PC-3 (cell line): ENCODE data around the gene ARL11. TPM values are rescaled to one million over a fixed set of nuclear protein-coding genes. Genes with fewer than 3 reads are reported as not detected.

Experiments
- ATAC-seq: fragments of 200-7000 bp; cut with Tn5 transposase; 2 replicates; pipeline ENCODE4 v1.9.1; 2020; ENCODE audit warnings: mild to moderate bottlenecking, moderate library complexity
- BruUV-seq: library from RNA; stranded (reverse); fragments of 400-500 nt; replicated peaks from 2 replicates; lab custom pipeline; 2021; lab: Mats Ljungman, UMichigan
- CTCF ChIA-PET: fragments of 300-600 bp; sonication (Branson Sonifier 250); formaldehyde crosslinking; loops from one replicate; lab custom pipeline; 2022; ENCODE audit warnings: antibody characterized with exemption; lab: Charles Lee
- POLR2A ChIA-PET: fragments of 300-600 bp; sonication (Branson Sonifier 250); formaldehyde crosslinking; loops from one replicate; lab custom pipeline; 2022; ENCODE audit warnings: antibody characterized with exemption; ENCODE audit not compliant: unreplicated experiment; lab: Charles Lee
- DNase-seq: peaks from one replicate; pipeline ENCODE4 v3.0.0-alpha.2; 2015
- H2AFZ ChIP-seq: fragments of 300-600 bp; sonication (generic); 2 replicates; pipeline ENCODE4 v1.6.0; 2016; ENCODE audit warnings: antibody characterized with exemption, low read length
- H3F3A ChIP-seq: fragments of 300-600 bp; sonication (generic); one replicate; pipeline ENCODE4 v1.6.0; 2017; ENCODE audit warnings: antibody characterized with exemption, low read length, control low read depth, mild to moderate bottlenecking; ENCODE audit not compliant: unreplicated experiment
- H3K27ac ChIP-seq: fragments of 300-600 bp; sonication (generic); 2 replicates; pipeline ENCODE4 v1.5.1; 2016; ENCODE audit warnings: mild to moderate bottlenecking, low read length
- H3K27me3 ChIP-seq: fragments of 300-600 bp; sonication (generic); 2 replicates; pipeline ENCODE4 v1.6.1; 2016; ENCODE audit warnings: low read length, mixed read lengths
- H3K36me3 ChIP-seq: fragments of 300-600 bp; sonication (generic); 2 replicates; pipeline ENCODE4 v1.6.1; 2016; ENCODE audit warnings: low read depth, mixed run types, low read length, mixed read lengths
- H3K4me1 ChIP-seq: fragments of 300-600 bp; sonication (generic); 2 replicates; pipeline ENCODE4 v1.5.1; 2016; ENCODE audit warnings: low read length; ENCODE audit not compliant: insufficient read depth
- H3K4me2 ChIP-seq: fragments of 300-600 bp; sonication (generic); 2 replicates; pipeline ENCODE4 v1.6.0; 2016; ENCODE audit warnings: low read length
- H3K4me3 ChIP-seq: fragments of 300-600 bp; sonication (generic); 2 replicates; pipeline ENCODE4 v1.5.1; 2016; ENCODE audit warnings: mild to moderate bottlenecking, low read length, mixed read lengths
- H3K79me2 ChIP-seq: fragments of 300-600 bp; sonication (generic); 2 replicates; pipeline ENCODE4 v1.6.1; 2017; ENCODE audit warnings: low read length, mixed read lengths
- H3K9ac ChIP-seq: fragments of 300-600 bp; sonication (generic); 2 replicates; pipeline ENCODE4 v1.6.0; 2016; ENCODE audit warnings: mild to moderate bottlenecking, low read length
- H3K9me2 ChIP-seq: fragments of 300-600 bp; sonication (generic); replicated peaks from 2 replicates; pipeline ENCODE4 v1.6.1; 2016; ENCODE audit warnings: mixed run types, low read length, mixed read lengths
- H3K9me3 ChIP-seq: fragments of 300-600 bp; sonication (generic); 2 replicates; pipeline ENCODE4 v1.6.1; 2016; ENCODE audit warnings: low read length, mixed read lengths
- H4K20me1 ChIP-seq: fragments of 300-600 bp; sonication (generic); 2 replicates; pipeline ENCODE4 v1.6.1; 2016; ENCODE audit warnings: low read length, mixed read lengths
- EZH2 ChIP-seq: fragments of 300-600 bp; sonication (generic); IDR thresholded peaks from one replicate; pipeline ENCODE4 v1.6.1; 2017; ENCODE audit warnings: antibody characterized with exemption, mild to moderate bottlenecking, low read length; ENCODE audit not compliant: unreplicated experiment
- EZH2phosphoT487 ChIP-seq: fragments of 300-600 bp; sonication (generic); IDR thresholded peaks from 2 replicates; pipeline ENCODE4 v1.6.1; 2018; ENCODE audit warnings: mild to moderate bottlenecking, antibody characterized with exemption, low read length, borderline replicate concordance
- intact Hi-C: fragments of 100-400 bp; cut with micrococcal nuclease; formaldehyde crosslinking; loops from 2 replicates; pipeline ENCODE4 v1.9.0; 2023
- total RNA-seq: library from RNA; depleted of rRNA; stranded (reverse); fragments of >200 nt; gene quantifications from 2 replicates; pipeline ENCODE4 v1.2.3, GENCODE V29; 2014
- TF ChIP-seq, protein P1 (sequence below): fragments of 300-600 bp; sonication (generic); conservative IDR thresholded peaks from 2 replicates; pipeline ENCODE4 v1.5.1; 2017; ENCODE audit warnings: antibody characterized with exemption, low read depth, mild to moderate bottlenecking, low read length

The ARL11 gene
- total RNA-seq, 1 experiment from 2014 or later: not detected

- DNase-seq (no peak), ATAC-seq (no peak)
- peaks cover 23% of the 10 kb centered on the region for H3K4me1 ChIP-seq
- no peaks in the 10 kb centered on the region for H3K9me2 ChIP-seq
- ChIA-PET POLR2A (no interaction called here), CTCF (no interaction called here)
- H3K79me2 ChIP-seq: no peaks in the 10 kb centered on the region
- no peaks in the 10 kb centered on the region for H3F3A ChIP-seq
- intact Hi-C loops: loop anchor here (5.0 to 10.0 kb wide), 2 partner anchors 281 to 1259 kb away; partner anchors contain the start of gene SPRYD7
- H3K9ac ChIP-seq: no peak overlapping the region
- no peaks in the 10 kb centered on the region for H3K36me3 ChIP-seq
- no TSS peak for BruUV-seq
- H4K20me1 ChIP-seq: no peaks in the 10 kb centered on the region
- no peak overlapping the region for H3K4me2 ChIP-seq
- no peaks in the 10 kb centered on the region for H3K9me3 ChIP-seq
- no peaks in the 10 kb centered on the region for H3K27me3 ChIP-seq
- no peak overlapping the region for H2AFZ ChIP-seq
- no peak overlapping the region for H3K27ac ChIP-seq
- H3K4me3 ChIP-seq: no peak overlapping the region
- no peak for TF ChIP-seq EZH2
- no peak for TF ChIP-seq EZH2phosphoT487
- TF ChIP-seq, protein P1, sequence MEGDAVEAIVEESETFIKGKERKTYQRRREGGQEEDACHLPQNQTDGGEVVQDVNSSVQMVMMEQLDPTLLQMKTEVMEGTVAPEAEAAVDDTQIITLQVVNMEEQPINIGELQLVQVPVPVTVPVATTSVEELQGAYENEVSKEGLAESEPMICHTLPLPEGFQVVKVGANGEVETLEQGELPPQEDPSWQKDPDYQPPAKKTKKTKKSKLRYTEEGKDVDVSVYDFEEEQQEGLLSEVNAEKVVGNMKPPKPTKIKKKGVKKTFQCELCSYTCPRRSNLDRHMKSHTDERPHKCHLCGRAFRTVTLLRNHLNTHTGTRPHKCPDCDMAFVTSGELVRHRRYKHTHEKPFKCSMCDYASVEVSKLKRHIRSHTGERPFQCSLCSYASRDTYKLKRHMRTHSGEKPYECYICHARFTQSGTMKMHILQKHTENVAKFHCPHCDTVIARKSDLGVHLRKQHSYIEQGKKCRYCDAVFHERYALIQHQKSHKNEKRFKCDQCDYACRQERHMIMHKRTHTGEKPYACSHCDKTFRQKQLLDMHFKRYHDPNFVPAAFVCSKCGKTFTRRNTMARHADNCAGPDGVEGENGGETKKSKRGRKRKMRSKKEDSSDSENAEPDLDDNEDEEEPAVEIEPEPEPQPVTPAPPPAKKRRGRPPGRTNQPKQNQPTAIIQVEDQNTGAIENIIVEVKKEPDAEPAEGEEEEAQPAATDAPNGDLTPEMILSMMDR: no peak
Measured at GRCh38 chr13:49653478-49653877, 25.2 kb downstream of the ARL11 start.

- H4K20me1 ChIP-seq: no peaks in the 10 kb centered on the region
- H3K36me3 ChIP-seq: no peaks in the 10 kb centered on the region
- ChIA-PET POLR2A (no interaction called here), CTCF (no interaction called here)
- ATAC-seq: no peak
- H3F3A ChIP-seq: no peaks in the 10 kb centered on the region
- TF ChIP-seq EZH2phosphoT487 (no peak), EZH2 (no peak)
- TF ChIP-seq, protein P1: no peak
- no peak overlapping the region for H3K9ac ChIP-seq
- H3K27ac ChIP-seq: no peak overlapping the region
- no peak overlapping the region for H3K4me2 ChIP-seq
- no peak for DNase-seq
- H3K4me3 ChIP-seq: no peak overlapping the region
- no peak overlapping the region for H2AFZ ChIP-seq
- H3K9me2 ChIP-seq: no peaks in the 10 kb centered on the region
- H3K9me3 ChIP-seq: no peaks in the 10 kb centered on the region
- H3K27me3 ChIP-seq: no peaks in the 10 kb centered on the region
- intact Hi-C loops: loop anchor here (5.0 to 10.0 kb wide), 2 partner anchors 281 to 1258 kb away; partner anchors contain the start of gene SPRYD7
- no TSS peak for BruUV-seq
- peaks cover 18% of the 10 kb centered on the region for H3K4me1 ChIP-seq
- H3K79me2 ChIP-seq: no peaks in the 10 kb centered on the region
Measured at GRCh38 chr13:49654011-49654410, 25.7 kb downstream of the ARL11 start.

DNA sequence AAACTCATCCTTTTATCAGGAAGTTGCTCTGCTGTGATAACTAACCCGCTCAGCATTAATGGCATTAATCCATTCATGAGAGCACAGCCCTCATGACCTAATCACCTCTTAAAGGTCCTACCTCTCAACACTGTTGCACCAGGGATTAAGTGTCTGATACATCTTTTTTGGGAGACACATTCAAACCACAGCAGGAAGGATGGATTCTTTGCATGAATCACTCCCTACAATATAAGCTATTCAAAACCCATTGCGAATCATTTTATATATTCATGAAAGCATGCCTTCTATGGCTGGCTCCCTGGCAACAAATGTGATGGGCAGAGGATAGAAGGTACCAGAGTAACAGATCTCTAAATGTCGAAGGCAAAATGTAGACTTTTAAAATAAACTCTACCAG lies 27.6 kb downstream of the ARL11 start:
- CTCF ChIA-PET: no interaction called here
- H3K27me3 ChIP-seq: no peaks in the 10 kb centered on the region
- no peak overlapping the region for H3K27ac ChIP-seq
- H3K4me3 ChIP-seq: no peak overlapping the region
- no peaks in the 10 kb centered on the region for H4K20me1 ChIP-seq
- H2AFZ ChIP-seq: no peak overlapping the region
- DNase-seq (peak; percentile 12), ATAC-seq (peak; percentile 59)
- TF ChIP-seq EZH2: no peak
- no peak for TF ChIP-seq EZH2phosphoT487
- TF ChIP-seq, protein P1: no peak
- H3K36me3 ChIP-seq: no peaks in the 10 kb centered on the region
- H3K9me3 ChIP-seq: no peaks in the 10 kb centered on the region
- no TSS peak for BruUV-seq
- H3K79me2 ChIP-seq: no peaks in the 10 kb centered on the region
- intact Hi-C loops: loop anchor here (10.0 kb wide), 1 partner anchor 279 kb away; the partner anchor contains the start of gene SPRYD7
- no peak overlapping the region for H3K4me2 ChIP-seq
- H3F3A ChIP-seq: no peaks in the 10 kb centered on the region
- H3K9ac ChIP-seq: no peak overlapping the region
- no peaks in the 10 kb centered on the region for H3K4me1 ChIP-seq
- H3K9me2 ChIP-seq: no peaks in the 10 kb centered on the region
- POLR2A ChIA-PET: no interaction called here
